HS-5 (cell line): ENCODE results near the gene DNM3.

Source experiments
- DNase-seq: peaks from one replicate; pipeline ENCODE4 v3.0.0-alpha.2; 2012; ENCODE audit warnings: low read depth

Gene DNM3

GRCh38 chr1:171973421-171973820 lies 132.1 kb downstream of the DNM3 start:
- no peak for DNase-seq

GRCh38 chr1:171981303-171981702 lies 140.0 kb downstream of the DNM3 start:
- DNase-seq = no peak

GRCh38 chr1:171983584-171983983 lies 142.3 kb downstream of the DNM3 start:
- DNase-seq = no peak

- no peak for DNase-seq
Observed at GRCh38 chr1:171984262-171984661, 143.0 kb downstream of the DNM3 start.

- DNase-seq = no peak
Observed at GRCh38 chr1:171984850-171985485, 143.7 kb downstream of the DNM3 start.

DNA sequence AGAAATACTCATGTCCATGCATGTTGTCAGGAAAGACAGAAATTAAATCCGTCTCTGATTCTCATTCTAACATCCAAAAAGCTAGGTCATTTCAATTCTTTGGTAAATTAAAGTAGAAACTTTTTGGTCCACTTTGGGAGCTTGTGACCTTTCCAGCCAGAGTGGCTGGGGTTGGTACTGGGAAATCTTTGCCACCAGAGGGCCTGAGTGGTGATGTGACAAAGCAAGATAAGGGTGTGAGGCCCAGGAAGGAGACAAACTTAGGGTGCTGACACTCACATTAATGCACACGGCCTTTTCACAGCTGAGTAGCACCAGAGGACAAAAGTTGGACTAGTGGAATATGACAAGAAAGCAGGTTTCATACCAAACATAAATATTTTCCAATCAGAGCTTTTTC lies 144.3 kb downstream of the DNM3 start:
- DNase-seq = no peak

DNA sequence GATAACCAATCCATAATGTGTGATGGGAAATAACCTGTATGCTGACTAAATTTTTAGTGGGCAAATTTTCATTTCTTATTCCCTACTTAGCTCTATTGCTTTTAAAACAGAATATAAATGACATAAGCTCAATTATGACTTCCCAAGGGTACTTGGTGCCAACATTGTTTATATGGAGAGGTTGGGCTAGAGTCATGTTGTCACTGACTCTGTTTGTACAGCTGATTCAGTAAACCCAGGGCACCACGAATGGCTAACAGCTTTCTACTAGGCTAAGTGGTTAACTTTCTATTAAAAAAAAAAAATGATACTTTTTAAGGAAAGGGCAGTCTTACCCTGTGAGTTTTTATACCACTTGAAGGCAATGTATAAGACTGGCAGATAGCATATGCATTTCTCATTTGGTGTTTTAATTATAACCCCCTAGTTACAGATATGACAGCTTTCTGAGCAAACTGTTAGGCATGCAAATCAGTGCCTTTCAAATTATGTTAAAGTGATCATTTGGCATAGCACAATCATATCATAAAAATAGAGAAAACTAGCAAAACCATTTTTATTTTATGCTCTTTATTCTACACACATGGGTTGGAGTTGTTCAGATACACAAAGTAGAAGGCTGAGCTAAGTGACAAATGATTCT lies 147.1 kb downstream of the DNM3 start:
- no peak for DNase-seq

GRCh38 chr1:171990371-171990770 lies 149.1 kb downstream of the DNM3 start:
- DNase-seq = no peak

DNA sequence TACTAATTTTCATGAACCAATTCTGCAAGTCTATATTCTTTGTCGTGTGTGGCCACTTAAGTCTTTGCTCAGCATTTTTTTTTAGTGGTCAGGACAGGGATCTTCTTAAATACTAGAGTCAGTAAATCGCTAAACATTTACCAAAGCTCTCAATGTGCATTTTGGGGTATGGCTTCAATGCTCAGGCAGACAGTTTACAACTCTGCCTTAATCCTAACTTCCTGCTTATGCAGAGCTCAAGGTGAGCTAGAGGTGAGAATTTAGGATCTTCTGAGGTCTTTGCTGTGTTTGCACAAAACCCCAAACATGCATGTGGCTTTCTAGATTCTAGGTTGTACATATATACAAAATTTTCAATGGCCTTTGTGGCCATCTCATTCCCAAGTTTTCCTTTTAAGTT lies 153.0 kb downstream of the DNM3 start:
- no peak for DNase-seq

DNA sequence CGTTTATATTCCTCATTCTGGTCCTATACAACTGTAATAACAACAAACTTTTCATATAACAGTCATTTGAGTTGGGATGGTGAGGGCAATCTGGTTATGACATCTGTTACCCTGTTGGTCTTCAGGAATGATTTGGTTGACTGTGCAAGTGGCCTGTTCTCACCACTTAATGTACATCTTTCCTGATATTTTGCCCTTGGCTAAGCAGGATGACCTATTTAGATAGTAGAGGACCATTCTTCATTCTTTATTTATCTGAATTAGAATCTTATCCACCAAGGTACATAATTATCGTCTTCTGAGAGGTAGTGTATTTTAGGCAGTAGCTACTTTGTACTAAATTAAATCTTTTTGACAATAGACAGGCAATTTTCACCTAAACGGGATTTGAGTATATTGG lies 154.3 kb downstream of the DNM3 start:
- no peak for DNase-seq

- no peak for DNase-seq
Observed at GRCh38 chr1:171997936-171998335, 156.6 kb downstream of the DNM3 start.

DNA sequence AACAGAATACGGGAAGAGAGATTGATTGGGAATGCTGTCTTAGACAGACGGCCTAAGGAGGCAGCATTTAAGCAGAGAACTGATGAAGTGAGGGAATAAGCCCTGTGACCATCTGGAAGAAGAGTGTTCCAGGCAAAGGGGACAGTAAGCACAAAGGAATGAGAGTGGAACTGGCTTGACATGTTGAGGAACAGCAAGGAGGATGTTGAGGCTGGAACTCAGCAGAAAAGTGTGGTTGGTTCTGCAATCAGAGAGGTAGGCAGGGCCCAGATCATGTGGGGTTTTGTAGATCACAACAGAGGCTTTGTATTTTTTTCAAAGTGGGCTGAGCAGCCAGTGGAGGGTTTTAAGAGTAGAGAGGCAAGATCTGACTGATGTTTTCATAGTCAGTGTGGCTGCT lies 157.4 kb downstream of the DNM3 start:
- DNase-seq = no peak

DNA sequence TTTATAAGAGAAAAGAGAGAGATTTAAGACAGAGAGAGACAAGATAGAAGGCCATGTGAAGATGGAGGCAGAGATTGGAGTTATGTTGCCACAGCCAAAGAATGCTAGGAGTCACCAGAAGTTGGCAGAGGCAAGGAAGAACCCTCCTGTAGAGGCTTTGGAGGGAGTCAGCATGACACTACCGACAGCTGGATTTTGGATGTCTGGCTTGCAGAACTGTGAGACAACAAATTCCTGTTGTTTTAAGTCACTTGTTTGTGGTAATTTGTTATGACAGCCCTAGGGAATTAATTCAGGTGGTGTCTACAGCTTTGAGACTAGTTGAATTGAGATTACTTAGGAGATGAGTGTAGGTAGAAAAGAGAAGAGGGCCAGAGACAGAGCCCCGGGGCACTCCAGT lies 158.5 kb downstream of the DNM3 start:
- no peak for DNase-seq

GRCh38 chr1:172001288-172001687 lies 160.0 kb downstream of the DNM3 start:
- no peak for DNase-seq

GRCh38 chr1:172002725-172003345 lies 161.5 kb downstream of the DNM3 start:
- no peak for DNase-seq

GRCh38 chr1:172003766-172004530 lies 162.7 kb downstream of the DNM3 start:
- DNase-seq = no peak

- DNase-seq = no peak
Observed at GRCh38 chr1:172004671-172005070, 163.4 kb downstream of the DNM3 start.

DNA sequence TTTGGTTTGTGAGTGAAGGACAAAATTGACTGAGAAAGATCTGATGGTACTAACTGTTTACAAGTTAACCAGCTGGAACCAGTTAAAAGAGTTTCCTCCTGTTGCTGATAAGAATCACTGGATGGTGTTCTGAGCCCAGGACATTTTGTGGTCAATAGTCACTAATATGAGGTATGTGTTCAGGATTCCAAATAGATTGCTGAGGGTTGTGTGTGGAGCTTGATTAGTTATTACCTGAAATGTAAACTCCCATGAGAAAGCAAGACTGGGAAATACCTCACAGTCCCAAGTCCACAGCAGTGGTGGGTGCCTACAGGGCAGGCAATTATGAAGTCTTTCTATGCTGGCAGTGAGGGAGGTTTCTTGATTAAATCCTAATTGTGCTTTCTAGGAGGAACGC lies 164.6 kb downstream of the DNM3 start:
- no peak for DNase-seq

- DNase-seq = no peak
Observed at GRCh38 chr1:172006660-172007059, 165.4 kb downstream of the DNM3 start.

DNA sequence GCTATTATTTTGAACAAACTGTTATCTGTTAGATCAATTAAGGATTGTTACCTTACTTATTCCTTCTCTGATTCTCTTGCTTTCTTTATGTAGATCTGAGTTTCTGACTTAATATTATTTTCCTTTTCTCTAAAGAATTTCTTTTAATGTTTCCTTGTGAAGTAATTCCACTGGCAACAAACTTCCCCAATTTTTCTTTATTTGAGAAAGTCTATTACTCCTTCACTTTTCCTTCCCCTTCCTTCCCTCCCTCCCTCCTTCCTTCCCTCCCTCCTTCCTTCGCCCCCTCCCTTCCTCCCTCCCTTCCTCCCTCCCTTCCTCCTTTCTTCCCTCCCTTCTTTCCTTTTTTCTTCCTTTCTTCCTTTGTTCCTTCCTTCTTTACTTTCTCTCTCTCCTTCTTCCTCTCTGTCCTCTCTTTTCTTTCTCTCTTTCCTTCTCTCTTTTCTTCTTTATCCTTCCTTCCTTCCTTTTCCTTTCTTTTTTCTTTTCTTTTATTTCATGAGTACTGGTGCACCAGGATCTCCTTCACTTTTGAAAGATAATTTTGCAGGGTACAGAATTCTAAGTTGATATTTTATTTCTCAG lies 177.5 kb downstream of the DNM3 start:
- no peak for DNase-seq

- DNase-seq = no peak
Observed at GRCh38 chr1:172019976-172020375, 178.7 kb downstream of the DNM3 start.

DNA sequence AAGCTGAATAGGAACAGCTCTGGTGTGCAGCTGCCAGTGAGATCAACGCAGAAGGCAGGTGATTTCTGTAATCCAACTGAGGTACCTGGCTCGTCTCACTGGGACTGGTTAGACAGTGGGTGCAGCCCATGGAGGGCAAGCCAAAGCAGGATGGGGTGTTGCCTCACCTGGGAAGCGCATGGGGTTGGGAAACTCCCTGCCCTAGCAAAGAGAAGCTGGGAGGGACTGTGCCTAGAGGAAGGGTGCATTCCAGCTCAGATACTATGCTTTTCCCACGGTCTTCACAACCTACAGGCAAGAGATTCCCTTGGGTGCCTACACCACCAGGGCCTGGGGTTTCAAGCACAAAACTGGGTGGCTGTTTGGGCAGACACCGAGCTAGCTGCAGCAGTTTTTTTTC lies 183.2 kb downstream of the DNM3 start:
- DNase-seq = no peak
